Measurements from ENCODE around the gene FERMT2.

The FERMT2 gene

GRCh38 chr14:52950898-52951680 lies at the start of gene FERMT2:
Gene FERMT2 (minus strand): TSS chr14:52951050. CDS start chr14:52950568, 482 bp downstream.
- no peak for DNase-seq (ENCODE audit: low read depth)

- DNase-seq (ENCODE audit: low read depth) = peak; percentile 71
These were observed 47.6 kb upstream of the FERMT2 start for GRCh38 chr14:52998376-52999015.

DNA sequence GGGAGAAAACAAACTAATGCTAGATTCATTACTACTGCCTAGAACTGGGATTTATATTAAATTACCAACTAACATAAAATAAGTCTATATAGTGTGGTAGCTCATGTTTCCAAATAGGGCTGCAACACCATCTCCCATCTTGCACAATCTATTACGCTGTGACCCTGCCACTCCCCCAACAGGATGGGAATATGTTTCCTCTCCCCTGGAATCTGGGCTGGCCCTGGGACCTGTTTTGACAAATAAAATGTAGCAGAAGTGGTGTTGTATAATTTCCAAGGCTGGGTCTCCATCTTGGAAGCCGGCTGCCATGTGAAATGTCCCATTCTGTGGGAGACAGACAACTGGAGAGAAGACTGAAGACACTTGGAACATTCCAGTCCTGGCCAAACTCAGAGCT lies 45.6 kb upstream of the FERMT2 start:
- DNase-seq (ENCODE audit: low read depth) = no peak

DNA sequence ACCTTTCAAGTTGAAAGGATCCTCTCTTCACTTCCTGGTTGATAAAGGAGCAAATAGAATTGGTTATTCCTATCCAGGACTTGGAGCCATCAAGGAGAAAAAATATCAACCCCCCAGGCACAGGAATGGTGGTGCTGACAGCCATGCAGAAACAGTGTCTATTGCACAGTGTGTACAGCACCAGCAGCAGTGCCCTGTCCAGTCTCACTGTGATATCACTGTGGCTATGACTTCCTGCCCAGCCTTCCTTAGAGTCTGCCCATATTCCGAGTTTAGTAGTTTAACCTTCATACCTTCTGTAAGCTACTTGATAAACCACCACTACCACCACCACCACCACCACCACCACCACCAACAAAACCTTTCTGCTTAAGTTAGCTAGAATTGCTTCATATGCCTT lies 45.1 kb upstream of the FERMT2 start:
- DNase-seq (ENCODE audit: low read depth) = no peak

DNA sequence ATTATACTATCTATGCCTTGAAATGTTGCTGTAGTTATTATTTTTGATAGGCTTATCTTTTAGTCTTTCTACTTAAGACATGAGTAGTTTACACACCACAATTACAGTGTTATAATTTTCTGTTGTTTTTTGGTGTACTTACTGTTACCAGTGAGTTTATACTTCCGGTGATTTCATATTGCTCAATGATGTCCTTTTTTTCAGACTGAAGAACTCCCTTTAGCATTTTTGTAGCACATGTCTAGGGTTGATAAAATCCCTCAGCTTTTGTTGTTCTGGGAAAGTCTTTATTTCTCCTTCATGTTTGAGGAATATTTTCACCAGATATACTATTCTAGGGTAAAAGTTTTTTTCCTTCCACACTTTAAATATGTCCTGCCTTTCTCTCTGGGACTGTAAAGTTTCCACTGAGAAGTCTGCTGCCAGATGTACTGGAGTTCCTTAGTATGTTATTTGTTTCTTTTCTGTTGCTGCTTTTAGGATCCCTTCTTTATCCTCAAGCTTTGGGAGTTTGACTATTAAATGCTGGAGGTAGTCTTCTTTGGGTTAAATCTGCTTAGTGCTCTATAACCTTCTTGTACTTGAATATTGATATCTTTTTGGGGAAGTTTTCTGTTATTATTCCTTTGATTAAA lies 41.5 kb upstream of the FERMT2 start:
- DNase-seq (ENCODE audit: low read depth) = no peak

DNA sequence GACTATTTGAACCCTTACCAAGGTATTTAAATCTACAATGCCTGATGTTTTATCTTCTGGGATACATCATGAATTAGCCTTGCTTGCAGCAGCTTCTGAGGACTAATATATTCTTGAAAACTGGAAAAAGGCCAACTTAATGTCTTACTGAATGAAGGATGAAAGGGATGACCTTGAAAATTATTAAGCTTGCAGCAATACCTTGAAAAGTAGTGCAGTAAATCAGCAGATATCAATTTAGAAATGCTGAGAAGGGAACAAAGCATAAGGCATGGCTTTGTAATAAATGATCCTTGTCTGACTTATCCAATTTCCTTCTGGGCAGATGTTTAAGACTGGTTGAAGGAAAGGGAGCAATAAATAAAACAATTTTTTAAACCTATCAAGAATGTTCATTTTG lies 37.3 kb upstream of the FERMT2 start:
- no peak for DNase-seq (ENCODE audit: low read depth)

DNA sequence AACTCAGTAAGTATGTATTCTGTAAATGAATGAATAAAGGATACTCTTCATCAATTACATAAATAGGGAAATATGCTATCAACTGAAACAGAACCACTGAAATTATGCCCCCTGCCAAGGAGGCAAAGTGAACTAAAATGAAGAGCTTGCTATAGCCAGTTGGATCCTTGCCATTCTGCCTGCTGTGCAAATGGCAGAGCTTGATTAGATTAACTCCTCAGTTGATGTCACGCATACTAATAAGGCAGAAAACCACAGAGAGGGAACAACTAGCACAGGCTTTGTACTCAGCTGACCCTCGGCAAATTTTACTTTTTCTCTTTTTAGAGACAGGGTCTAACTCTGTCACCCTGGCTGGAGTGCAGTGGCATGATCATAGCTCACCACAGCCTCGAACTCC lies 36.7 kb upstream of the FERMT2 start:
- no peak for DNase-seq (ENCODE audit: low read depth)

GRCh38 chr14:52987042-52987441 lies 36.2 kb upstream of the FERMT2 start:
- no peak for DNase-seq (ENCODE audit: low read depth)

- DNase-seq (ENCODE audit: low read depth) = no peak
These were observed 26.9 kb upstream of the FERMT2 start for GRCh38 chr14:52977798-52978197.

DNA sequence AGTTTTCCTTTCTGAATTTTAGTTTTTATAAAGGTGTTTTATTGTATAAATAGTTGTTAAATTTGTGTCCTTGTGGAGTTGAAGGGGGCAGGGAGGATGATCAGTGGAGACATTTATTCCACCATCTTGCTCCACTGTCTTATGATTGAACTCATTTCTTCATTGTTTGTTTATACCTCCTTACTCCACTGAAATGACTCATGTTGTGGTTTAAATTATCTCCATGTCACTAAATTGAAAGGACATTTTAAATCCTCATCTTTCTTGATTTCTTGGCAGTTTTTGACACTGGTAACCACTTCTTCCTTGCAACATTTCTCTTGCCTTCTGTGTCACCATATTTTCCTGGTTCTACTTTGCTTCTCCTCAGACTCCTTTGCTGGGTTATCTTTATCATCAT lies 23.6 kb upstream of the FERMT2 start:
- no peak for DNase-seq (ENCODE audit: low read depth)

- DNase-seq (ENCODE audit: low read depth) = no peak
These were observed 10.3 kb upstream of the FERMT2 start for GRCh38 chr14:52961060-52961639.

GRCh38 chr14:52960627-52961026 lies 9.8 kb upstream of the FERMT2 start:
- DNase-seq (ENCODE audit: low read depth) = no peak

- DNase-seq (ENCODE audit: low read depth) = no peak
These were observed 3.7 kb upstream of the FERMT2 start for GRCh38 chr14:52954346-52955214.

- DNase-seq (ENCODE audit: low read depth) = peak; percentile 40
These were observed 1.1 kb upstream of the FERMT2 start for GRCh38 chr14:52951681-52952554.

- no peak for DNase-seq (ENCODE audit: low read depth)
These were observed 396 bp downstream of the FERMT2 start for GRCh38 chr14:52950410-52950897.

GRCh38 chr14:52949711-52950409 lies 990 bp downstream of the FERMT2 start:
- DNase-seq (ENCODE audit: low read depth) = no peak

GRCh38 chr14:52949249-52949648 lies 1.6 kb downstream of the FERMT2 start:
- no peak for DNase-seq (ENCODE audit: low read depth)

DNA sequence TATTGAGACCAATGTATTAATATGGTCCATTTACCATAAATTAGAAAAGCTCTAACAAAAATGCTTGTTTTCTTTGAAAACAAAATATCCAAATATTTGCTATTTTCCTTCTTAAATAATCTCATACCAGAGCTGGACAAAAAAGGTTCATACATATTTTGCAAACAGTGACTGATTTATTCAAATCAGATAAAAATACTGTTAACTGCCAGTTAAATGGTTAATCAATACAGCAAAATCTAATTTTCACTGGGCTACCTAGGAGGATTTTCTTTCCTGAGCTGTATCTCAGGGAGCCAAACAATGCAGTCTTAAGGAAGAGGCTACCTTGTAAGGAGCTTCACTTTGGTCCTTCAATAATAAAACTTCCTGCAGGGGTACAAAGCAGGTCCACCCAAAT lies 2.0 kb downstream of the FERMT2 start:
- no peak for DNase-seq (ENCODE audit: low read depth)

- no peak for DNase-seq (ENCODE audit: low read depth)
These were observed 2.8 kb downstream of the FERMT2 start for GRCh38 chr14:52948039-52948438.

DNA sequence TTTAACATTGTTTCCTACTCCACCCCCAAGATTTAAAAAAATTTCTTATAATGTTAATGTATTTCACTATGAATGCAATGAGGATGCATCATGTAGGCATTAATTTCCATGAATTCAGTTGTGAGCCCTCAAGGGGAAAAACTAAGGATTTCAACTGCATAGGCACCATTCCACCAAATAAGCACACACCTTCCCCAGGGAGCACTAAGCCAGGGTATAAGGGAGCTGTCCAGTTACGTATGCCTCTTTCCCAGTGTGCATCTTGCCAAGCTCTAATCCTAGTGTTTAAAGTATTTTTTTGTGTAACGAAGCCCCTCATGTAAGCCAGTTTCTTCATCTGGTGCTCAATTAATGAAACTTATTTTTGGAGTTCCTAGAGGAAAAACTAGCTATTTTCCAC lies 6.6 kb downstream of the FERMT2 start:
- no peak for DNase-seq (ENCODE audit: low read depth)
